DND-41 (cell line): ENCODE measurements around the gene COG5.

Experiments
- CTCF ChIP-seq: IDR thresholded peaks from 2 replicates; pipeline ENCODE4 v1.5.1; 2012; ENCODE audit warnings: borderline replicate concordance, low read length, moderate library complexity, mild to moderate bottlenecking; ENCODE audit not compliant: poor library complexity, severe bottlenecking; ENCODE audit errors: extremely low read depth
- EZH2 ChIP-seq: IDR thresholded peaks from 3 replicates; pipeline ENCODE4 v1.6.1; 2012; ENCODE audit warnings: borderline replicate concordance, low read depth, mild to moderate bottlenecking, moderate library complexity, low read length, inconsistent platforms; ENCODE audit not compliant: severe bottlenecking

GRCh38 chr7:107432261-107432660, 131.5 kb downstream of the COG5 start:
- TF ChIP-seq CTCF (no peak), EZH2 (no peak)
